ENCODE measurements around the gene MAGEB3.

Gene MAGEB3

DNA sequence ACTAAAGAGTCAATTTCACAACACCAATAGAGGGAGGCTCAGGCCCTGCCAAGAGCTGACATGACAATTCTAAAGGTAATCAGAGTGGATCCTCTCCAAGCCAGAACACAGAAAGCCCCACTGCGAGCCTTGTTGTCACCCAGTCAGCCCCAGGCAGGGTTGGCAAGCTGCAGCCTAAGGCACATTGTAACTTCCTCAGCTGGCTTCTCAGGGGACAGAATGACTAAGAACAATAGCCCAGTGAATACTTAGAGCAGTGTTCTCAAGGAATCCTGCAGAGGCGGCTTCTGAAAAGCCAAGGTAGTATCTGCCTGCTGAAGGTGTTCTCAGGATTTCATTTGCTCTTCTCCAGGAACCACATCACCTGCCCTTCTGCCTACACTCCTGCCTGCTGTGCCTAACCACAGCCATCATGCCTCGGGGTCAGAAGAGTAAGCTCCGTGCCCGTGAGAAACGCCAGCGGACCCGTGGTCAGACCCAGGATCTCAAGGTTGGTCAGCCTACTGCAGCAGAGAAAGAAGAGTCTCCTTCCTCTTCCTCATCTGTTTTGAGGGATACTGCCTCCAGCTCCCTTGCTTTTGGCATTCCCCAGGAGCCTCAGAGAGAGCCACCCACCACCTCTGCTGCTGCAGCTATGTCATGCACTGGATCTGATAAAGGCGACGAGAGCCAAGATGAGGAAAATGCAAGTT, 11.4 kb downstream of the MAGEB3 start, which contains the start of gene MAGEB4:
TSS of gene MAGEB4 (plus strand) at position 277 of the 692 bp plus-strand sequence. CDS start at position 413, 136 bp downstream.
- CTCF ChIA-PET: no interaction called here

GRCh38 chrX:30246769-30247489, 16.5 kb downstream of the MAGEB3 start, which contains the start of gene MAGEB1:
TSS of gene MAGEB1 (plus strand) at chrX:30247146. CDS start at chrX:30250494, 3,348 bp downstream.
- DNase-seq (ENCODE audit: extremely low spot score): no peak
- ChIA-PET POLR2A (no interaction called here), CTCF (no interaction called here)
- TF ChIP-seq CTCF (IDR thresholded peaks at IDR 0.05; ENCODE audit: control extremely low read depth, extremely low read depth, low read depth, missing control alignments): no peak

More for the DNA sequence above, 11.4 kb downstream of the MAGEB3 start, which contains the start of gene MAGEB4:
- TF ChIP-seq CTCF (IDR thresholded peaks at IDR 0.05; ENCODE audit: control extremely low read depth, extremely low read depth, low read depth, missing control alignments): no peak
- POLR2A ChIA-PET: no interaction called here
- DNase-seq (ENCODE audit: extremely low spot score): no peak

DNA sequence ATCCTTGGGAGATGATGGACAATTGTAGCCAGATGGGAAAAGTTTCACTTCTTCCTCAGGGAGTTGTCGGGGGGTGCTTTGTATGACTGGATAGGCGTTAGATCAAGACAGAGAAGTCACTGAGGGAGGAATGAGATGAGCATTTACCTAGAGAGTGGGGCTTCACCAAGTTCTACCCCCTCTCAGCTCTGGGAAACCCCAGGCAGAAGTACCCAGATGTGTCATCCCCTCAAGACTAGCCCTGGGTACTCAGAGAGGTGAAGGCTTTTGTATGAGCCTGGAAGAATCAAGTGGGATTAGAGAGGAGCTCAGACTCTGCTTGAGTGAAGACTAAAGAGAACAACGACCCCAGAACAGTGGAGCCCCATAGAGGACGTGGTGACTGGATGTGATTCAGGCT, 18.4 kb downstream of the MAGEB3 start:
- no peak for DNase-seq (ENCODE audit: extremely low spot score)
- no peak for TF ChIP-seq CTCF (IDR thresholded peaks at IDR 0.05; ENCODE audit: control extremely low read depth, extremely low read depth, low read depth, missing control alignments)
- ChIA-PET POLR2A (no interaction called here), CTCF (no interaction called here)

DNA sequence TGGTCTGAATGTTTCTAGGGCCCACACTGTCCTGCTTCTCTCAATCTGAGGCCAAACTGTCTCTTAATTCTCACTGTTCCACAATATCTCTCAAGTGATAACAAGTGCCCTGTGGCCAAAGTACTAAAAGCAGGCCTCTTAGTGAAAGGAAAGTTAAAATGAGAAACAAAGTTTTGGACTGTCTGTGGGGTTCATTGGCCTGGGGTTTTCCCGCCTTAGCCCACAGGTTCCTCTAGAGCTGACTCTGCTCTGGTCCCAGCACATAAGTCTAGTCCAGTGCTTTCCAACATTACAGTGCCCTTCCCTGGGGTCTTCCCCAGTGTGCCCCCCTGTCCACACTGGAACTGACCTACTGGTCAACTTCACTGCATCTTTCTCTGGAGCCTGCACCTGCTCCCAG, 22.8 kb downstream of the MAGEB3 start:
- ChIA-PET POLR2A (no interaction called here), CTCF (no interaction called here)
- DNase-seq (ENCODE audit: extremely low spot score): no peak
- no peak for TF ChIP-seq CTCF (IDR thresholded peaks at IDR 0.05; ENCODE audit: control extremely low read depth, extremely low read depth, low read depth, missing control alignments)

GRCh38 chrX:30259927-30260326, 29.5 kb downstream of the MAGEB3 start:
- TF ChIP-seq CTCF (IDR thresholded peaks at IDR 0.05; ENCODE audit: control extremely low read depth, extremely low read depth, low read depth, missing control alignments): no peak
- CTCF ChIA-PET: no interaction called here
- POLR2A ChIA-PET: no interaction called here
- DNase-seq (ENCODE audit: extremely low spot score): no peak

DNA sequence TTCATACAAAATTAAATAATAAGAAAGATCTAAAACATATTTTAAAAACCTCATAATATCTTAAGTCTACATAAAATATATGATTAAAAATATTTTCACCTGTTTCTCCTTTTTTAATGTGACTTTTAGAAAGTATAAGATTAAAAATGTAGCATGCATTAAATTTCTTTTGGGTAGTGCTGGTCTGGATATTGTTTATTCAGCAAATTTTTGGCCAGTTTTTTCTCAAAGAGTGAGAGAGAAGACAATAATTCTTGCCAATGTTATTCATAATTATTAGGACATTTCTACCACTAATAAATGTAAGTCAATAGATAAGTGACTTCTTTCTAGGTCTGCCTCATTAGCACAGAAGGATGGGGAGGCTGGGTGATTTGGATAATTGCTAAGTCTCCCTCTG, 30.6 kb downstream of the MAGEB3 start:
- POLR2A ChIA-PET: no interaction called here
- TF ChIP-seq CTCF (IDR thresholded peaks at IDR 0.05; ENCODE audit: control extremely low read depth, extremely low read depth, low read depth, missing control alignments): no peak
- no peak for DNase-seq (ENCODE audit: extremely low spot score)
- CTCF ChIA-PET: no interaction called here
